ENCODE results near the gene PAK5. TPM values are rescaled to one million over a fixed set of nuclear protein-coding genes. Genes with fewer than 3 reads are reported as not detected.

The PAK5 gene
- total RNA-seq, 2 donors from 2014 or later, result 0.12 TPM; not detected in 1

DNA sequence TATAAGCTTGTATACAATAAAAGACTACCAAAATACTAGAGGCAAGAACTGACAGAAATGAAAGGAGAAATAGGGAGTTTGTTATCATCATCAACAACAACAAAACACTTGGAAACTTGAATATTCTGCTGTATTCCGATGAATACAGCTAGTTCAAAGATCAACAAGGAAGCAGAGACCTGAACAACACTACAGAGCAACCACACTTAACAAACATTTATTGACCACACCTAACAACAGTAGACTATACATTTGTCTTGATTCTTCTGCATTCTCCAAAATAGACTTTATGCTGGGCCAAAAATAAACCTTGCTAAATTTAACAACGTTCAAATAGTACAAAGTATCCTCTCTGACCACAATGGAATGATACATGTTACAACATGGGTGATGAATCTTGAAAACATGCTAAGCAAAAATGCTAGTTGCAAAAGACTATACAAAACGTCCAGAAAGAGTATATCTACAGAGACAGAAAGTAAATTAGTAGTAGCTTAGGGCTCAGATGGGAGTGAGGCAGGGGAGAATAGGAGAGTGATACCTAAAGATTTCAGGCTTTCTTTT lies 39.1 kb upstream of the PAK5 start:
- TF ChIP-seq, protein P1, sequence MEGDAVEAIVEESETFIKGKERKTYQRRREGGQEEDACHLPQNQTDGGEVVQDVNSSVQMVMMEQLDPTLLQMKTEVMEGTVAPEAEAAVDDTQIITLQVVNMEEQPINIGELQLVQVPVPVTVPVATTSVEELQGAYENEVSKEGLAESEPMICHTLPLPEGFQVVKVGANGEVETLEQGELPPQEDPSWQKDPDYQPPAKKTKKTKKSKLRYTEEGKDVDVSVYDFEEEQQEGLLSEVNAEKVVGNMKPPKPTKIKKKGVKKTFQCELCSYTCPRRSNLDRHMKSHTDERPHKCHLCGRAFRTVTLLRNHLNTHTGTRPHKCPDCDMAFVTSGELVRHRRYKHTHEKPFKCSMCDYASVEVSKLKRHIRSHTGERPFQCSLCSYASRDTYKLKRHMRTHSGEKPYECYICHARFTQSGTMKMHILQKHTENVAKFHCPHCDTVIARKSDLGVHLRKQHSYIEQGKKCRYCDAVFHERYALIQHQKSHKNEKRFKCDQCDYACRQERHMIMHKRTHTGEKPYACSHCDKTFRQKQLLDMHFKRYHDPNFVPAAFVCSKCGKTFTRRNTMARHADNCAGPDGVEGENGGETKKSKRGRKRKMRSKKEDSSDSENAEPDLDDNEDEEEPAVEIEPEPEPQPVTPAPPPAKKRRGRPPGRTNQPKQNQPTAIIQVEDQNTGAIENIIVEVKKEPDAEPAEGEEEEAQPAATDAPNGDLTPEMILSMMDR (IDR thresholded peaks at IDR 0.05), result no peak
- H3K36me3 ChIP-seq, result no peaks in the 10 kb centered on the region
- no peaks in the 10 kb centered on the region for H3K4me1 ChIP-seq
- H3K4me3 ChIP-seq, result no peak overlapping the region
- no peaks in the 10 kb centered on the region for H3K9me3 ChIP-seq
- no peak for DNase-seq (ENCODE audit: low spot score)
- H3K27me3 ChIP-seq, result no peaks in the 10 kb centered on the region
- no peak overlapping the region for H3K27ac ChIP-seq

DNA sequence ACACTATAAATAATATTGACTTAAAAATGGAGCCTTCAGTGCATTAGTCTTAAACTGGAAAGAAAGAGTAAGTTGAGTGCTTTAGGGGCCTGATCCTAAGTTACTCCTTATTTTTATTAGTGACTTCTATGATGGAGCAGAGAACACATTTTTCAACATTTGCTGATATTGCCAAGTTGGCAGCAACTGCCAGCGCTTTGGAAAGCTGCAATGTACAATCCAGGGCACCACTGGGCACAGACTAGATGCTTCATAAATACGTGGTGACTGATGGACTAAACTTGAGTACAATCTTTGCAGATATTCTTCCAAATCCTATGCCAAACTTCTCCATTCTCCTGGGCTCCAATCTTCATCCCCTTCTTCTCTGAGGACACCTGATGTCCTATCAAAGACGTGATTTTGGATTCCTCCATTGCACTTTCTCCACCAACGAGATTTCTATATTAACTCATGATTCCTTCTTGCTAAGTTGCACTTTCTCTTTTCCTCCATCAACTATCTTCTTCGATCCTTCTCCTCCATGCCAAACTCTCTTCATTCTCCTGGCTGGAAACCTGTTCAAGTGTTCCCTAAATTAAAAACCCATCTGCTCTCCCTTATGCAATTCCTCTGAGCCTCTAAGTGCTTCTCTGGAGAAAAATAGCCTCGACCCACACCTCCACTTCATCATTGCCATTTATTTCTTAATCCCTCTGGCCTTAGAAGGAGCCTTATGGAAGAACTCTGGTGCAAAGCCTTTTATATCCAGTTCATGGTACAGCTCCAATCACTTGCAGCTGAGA lies 28.5 kb upstream of the PAK5 start:
- DNase-seq (ENCODE audit: low spot score), result no peak
- TF ChIP-seq, protein P1 (IDR thresholded peaks at IDR 0.05), result no peak
- Histone ChIP-seq H3K27me3 (no peaks in the 10 kb centered on the region), H3K36me3 (no peaks in the 10 kb centered on the region), H3K4me1 (no peaks in the 10 kb centered on the region), H3K27ac (no peak overlapping the region), H3K4me3 (no peak overlapping the region), H3K9me3 (no peaks in the 10 kb centered on the region)

DNA sequence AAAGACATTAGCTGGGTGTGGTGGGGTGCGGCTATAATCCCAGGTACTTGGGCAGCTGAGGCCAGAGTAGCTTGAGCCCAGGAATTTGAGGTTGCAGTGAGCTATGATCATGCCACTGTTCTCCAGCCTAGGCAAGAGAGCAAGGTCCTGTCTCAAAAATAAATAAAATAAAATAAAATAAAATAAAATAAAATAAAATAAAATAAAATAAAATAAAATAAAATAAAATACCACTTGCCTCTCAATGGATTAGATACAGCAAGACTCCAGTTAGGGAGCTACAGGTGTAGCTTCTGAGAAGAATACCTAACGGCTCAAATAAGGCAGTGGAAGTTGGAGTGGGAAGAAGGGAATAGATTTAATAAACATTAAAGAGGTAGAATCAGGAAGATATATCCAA lies 13.7 kb upstream of the PAK5 start:
- Histone ChIP-seq H3K27ac (no peak overlapping the region), H3K27me3 (no peaks in the 10 kb centered on the region), H3K4me1 (no peaks in the 10 kb centered on the region), H3K9me3 (no peaks in the 10 kb centered on the region), H3K4me3 (no peak overlapping the region), H3K36me3 (no peaks in the 10 kb centered on the region)
- no peak for DNase-seq (ENCODE audit: low spot score)
- TF ChIP-seq, protein P1 (IDR thresholded peaks at IDR 0.05), result no peak

DNA sequence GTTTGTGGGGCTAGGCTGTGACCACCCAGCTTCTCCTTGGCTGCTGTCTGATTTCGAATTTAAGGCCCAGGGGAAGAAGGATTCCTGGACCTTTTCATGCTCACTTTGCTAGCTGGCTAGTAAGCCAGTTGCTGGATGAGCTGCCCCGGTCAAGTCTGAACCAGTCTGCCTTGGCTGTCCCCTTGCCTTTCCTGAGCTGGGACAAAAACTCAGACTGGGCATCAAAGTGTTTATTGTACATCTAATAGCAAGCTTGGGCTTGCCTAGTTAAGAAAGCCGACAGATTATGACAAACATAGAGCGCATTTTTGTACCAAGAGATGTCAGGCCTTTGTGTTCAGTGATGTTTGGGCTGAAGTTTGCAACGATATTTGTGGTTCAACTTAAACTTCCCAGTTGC lies 750 bp upstream of the PAK5 start:
- H3K4me1 ChIP-seq, result peaks cover 0 to 8% of the 10 kb centered on the region in 2 donors
- DNase-seq (ENCODE audit: low spot score), result no peak
- H3K36me3 ChIP-seq, result no peaks in the 10 kb centered on the region
- TF ChIP-seq, protein P1 (IDR thresholded peaks at IDR 0.05), result no peak
- no peak overlapping the region for H3K4me3 ChIP-seq
- no peaks in the 10 kb centered on the region for H3K27me3 ChIP-seq
- no peak overlapping the region for H3K27ac ChIP-seq
- peaks cover 0 to 10% of the 10 kb centered on the region in 2 donors for H3K9me3 ChIP-seq

DNA sequence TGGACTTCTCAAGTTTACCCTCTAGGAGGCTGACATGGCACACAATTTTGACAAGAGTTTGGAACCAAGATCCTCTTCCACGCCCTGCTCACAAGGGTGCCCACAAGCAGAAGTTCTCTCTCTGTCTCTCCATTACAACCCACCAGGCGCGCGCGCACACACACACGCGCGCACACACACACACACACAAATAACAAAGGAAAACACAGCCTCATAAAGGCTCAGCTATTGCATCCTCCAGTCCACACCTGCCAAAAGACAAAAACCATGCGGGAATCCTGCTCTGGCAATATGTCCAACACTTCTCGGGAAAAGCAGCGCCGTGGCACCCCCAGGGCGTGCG lies 870 bp downstream of the PAK5 start:
- Histone ChIP-seq H3K9me3 (peaks cover 0 to 10% of the 10 kb centered on the region in 2 donors), H3K27me3 (no peaks in the 10 kb centered on the region), H3K36me3 (no peaks in the 10 kb centered on the region), H3K4me3 (no peak overlapping the region), H3K4me1 (peaks cover 0 to 8% of the 10 kb centered on the region in 2 donors), H3K27ac (no peak overlapping the region)
- DNase-seq (ENCODE audit: low spot score), result no peak
- TF ChIP-seq, protein P1 (IDR thresholded peaks at IDR 0.05), result no peak

Data from right atrium auricular region (tissue), 2 donors.